ENCODE results near the gene CHP1.

The CHP1 gene

GRCh38 chr15:41331281-41331680 is 100.2 kb downstream of the CHP1 start:
- DNase-seq (ENCODE audit: low read depth), result no peak
- TF ChIP-seq CTCF (conservative IDR thresholded peaks at IDR 0.05; ENCODE audit: low read depth, low read length), result no peak
- peak overlapping the region; percentile 86 for H3K4me3 ChIP-seq (ENCODE audit: low read length)
